SK-N-MC (cell line): ENCODE results near the gene USH1G.

Source experiments
- EZH2 ChIP-seq: fragments of 200-600 bp; sonication (generic); IDR thresholded peaks from one replicate; pipeline ENCODE4 v1.6.1; 2017; ENCODE audit warnings: antibody characterized with exemption
- FOXP2 ChIP-seq: optimal IDR thresholded peaks from 2 replicates; pipeline ENCODE3; 2011; ENCODE audit warnings: mild to moderate bottlenecking, moderate library complexity; ENCODE audit not compliant: insufficient read depth; ENCODE audit errors: extremely low read length, control extremely low read depth
- POLR2AphosphoS5 ChIP-seq: IDR thresholded peaks from 2 replicates; pipeline ENCODE4 v1.6.1; 2012; ENCODE audit warnings: mild to moderate bottlenecking, low read depth, low read length, borderline replicate concordance

GRCh38 chr17:74916136-74916850 lies 6.8 kb downstream of the USH1G start:
- TF ChIP-seq POLR2AphosphoS5 = no peak
- no peak for TF ChIP-seq EZH2
- TF ChIP-seq FOXP2 = no peak
